ENCODE results near the gene HS3ST5. TPM values are rescaled to one million over a fixed set of nuclear protein-coding genes. Genes with fewer than 3 reads are reported as not detected.
A peak's percentile ranks its signal among the peaks of the same experiment; 100 is the strongest.

HS3ST5 gene, protein sequence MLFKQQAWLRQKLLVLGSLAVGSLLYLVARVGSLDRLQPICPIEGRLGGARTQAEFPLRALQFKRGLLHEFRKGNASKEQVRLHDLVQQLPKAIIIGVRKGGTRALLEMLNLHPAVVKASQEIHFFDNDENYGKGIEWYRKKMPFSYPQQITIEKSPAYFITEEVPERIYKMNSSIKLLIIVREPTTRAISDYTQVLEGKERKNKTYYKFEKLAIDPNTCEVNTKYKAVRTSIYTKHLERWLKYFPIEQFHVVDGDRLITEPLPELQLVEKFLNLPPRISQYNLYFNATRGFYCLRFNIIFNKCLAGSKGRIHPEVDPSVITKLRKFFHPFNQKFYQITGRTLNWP
- total RNA-seq, result 3.7 TPM
- polyA plus RNA-seq, result 1.1 TPM

DNA sequence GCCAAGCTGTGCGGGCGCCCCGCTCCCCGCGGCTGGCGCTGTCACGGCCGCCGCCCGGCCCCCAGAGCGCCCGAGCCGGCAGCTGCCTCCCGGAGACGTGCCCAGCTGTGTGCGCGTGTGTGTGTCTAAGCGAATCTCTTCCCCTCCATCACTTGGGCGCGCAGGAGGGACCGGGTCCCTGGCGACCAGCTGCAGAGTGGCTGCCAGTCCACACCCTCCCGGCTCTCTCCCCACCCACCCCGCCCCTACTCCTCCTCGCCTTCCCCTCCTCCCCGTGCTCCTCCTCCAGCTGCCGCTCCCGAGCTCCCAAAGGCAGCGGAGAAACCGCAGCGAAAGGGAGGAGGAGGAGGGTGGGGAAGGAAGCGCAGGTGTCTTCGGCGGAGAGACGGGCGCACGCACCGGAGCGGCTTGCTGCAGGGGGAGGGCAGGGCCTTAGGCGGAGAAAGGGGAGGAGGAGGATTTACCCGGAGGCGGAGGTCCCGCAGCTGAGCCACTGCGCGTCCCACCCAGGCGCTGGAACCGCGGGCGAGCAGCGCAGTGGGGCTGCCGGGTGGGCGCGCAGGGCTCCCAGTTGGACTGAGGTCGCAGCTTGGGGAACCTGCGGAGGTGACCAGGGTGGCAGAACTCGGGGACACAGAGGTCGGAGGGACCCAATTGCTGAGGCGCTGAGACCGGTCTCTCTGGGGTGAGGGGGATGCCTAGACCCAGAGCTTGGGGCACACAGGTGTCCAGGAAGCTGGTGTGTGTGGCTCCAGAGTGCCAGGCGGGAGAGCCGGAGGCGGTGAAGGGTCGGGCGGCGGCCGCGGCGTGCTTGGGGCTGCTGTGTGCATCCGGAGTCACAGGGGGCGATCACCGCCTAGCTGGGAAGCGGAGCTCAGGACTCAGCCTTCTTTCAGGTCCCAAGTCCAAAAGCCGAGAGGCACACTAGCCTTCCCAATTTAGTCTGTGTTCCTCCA is at the start of gene HS3ST5:
Gene HS3ST5 (minus strand): TSS at position 198 of the 956 bp plus-strand sequence. CDS start 280,178 bp downstream, outside the sequence.
- Histone ChIP-seq H3K27ac (ENCODE audit: low read depth) (no peak within 1 kb of the TSS), H3K4me3 (ENCODE audit: low read depth, low read length) (peak within 1 kb of the TSS; percentile 63), H3K36me3 (ENCODE audit: insufficient read depth) (no peaks in the 10 kb centered on the region), H3K4me1 (ENCODE audit: insufficient read depth) (peaks cover 2% of the 10 kb centered on the region)
- WGBS, result under 1% methylated on average over 73 of the region's 73 CpGs
- DNase-seq (ENCODE audit: extremely low spot score), result no peak

DNA sequence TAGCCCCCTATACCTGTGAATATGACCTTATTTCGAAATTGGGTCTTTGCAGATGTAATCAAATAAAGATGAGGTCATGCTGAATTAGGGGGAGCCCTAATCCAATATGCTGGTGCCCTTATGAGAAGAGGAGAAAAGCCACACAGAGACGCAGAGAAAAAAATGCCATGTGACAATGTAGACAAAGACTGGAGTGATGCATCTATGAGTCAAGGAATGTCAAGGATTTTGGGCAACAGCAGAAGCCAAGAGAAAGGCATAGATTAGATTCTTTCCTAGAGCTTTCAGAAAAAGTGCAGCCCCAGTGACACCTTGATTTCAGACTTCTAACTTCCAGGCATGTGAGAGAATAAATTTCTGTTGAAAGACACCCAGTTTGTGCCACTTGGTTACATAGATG is 47.4 kb upstream of the HS3ST5 start:
- Histone ChIP-seq H3K27ac (ENCODE audit: low read depth) (no peak overlapping the region), H3K4me1 (ENCODE audit: insufficient read depth) (no peaks in the 10 kb centered on the region), H3K36me3 (ENCODE audit: insufficient read depth) (no peaks in the 10 kb centered on the region), H3K4me3 (ENCODE audit: low read depth, low read length) (no peak overlapping the region)
- 69% methylated on average over 2 of the region's 2 CpGs for WGBS
- no peak for DNase-seq (ENCODE audit: extremely low spot score)

DNA sequence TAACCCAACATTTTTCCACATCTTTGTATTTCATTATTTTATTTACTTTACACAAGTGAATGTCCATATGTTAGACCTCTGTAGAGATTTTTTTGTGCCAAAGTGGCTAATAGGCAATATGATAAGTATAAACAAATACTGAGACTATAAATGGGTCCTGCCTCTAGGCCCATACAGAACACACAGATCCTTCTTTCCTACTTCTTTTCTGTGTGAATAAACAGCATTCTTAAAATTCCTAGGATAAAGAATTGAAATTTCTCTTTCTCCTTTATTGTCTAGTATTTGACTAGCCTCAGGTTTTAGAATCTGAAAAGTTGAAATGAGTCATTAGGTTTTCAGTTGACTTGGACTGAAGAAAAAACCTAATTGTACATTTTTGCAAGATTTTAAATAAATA is 46.3 kb upstream of the HS3ST5 start:
- Histone ChIP-seq H3K36me3 (ENCODE audit: insufficient read depth) (no peaks in the 10 kb centered on the region), H3K4me3 (ENCODE audit: low read depth, low read length) (no peak overlapping the region), H3K4me1 (ENCODE audit: insufficient read depth) (no peaks in the 10 kb centered on the region), H3K27ac (ENCODE audit: low read depth) (no peak overlapping the region)
- DNase-seq (ENCODE audit: extremely low spot score), result no peak

DNA sequence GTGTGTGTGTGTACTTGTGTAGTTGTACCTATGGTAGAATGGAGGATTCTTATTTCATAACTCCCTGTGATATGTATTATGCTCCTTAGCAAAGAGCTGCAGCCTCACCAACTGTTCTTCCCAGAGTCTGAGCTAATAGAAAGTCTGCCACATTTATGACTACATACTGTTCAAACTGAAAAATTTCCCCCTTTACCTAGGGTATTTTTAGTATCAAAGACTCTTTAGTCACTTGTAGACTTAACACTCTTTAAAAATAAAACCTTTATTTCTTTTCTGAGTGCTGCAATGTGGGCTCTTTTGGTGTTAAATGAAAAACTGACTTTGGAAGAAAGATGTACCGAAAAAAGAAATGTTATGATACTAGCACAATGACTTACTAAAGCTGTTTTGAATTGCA is 39.6 kb upstream of the HS3ST5 start:
- Histone ChIP-seq H3K27ac (ENCODE audit: low read depth) (no peak overlapping the region), H3K4me1 (ENCODE audit: insufficient read depth) (no peaks in the 10 kb centered on the region), H3K4me3 (ENCODE audit: low read depth, low read length) (no peak overlapping the region), H3K36me3 (ENCODE audit: insufficient read depth) (no peaks in the 10 kb centered on the region)
- DNase-seq (ENCODE audit: extremely low spot score), result no peak
- 72% methylated on average over 1 of the region's 1 CpG for WGBS

DNA sequence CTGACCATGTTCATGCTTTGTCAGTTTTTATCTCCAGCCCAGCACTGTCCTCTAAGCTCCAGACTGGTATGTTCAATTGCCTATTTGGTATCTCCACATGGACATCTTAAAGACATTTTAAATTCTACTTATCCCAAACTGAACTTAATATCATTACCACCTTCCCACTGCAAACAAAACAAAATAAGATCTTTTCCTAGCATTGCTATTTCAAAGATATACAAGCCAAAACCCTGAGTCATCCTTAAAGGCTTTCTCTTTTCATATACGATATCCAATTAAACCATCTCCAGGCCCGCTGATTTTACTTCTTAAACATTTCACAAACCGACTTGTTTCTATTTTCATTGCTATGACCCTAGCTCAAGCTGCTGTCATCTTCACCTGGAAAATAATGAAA is 35.1 kb upstream of the HS3ST5 start:
- 55% methylated on average over 3 of the region's 3 CpGs for WGBS

DNA sequence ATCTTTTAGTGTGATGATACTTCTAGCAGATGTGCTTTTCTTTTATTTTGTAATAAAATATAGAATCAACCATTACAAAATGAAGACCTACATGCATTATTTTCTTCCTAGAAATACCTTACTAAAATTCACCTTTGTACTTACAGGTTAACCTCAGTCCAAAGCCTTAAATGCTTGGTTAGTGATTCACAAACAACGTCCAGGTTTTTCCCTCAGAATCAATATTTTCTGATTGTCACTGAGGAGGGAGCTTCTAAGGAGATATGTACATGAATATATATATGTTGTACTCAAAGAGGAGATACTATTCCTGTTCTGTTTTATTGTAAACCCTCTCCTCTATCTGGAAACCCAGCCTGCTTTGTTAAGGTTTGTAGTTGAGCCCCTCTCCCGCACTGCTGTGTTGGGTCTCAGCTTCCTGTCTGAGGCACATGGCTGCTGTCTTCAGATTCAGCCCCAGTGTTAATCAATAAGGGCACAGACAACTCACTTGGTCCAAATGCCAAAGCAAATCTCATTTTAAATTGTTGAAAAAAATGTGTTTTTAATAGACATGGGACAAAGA is 33.9 kb upstream of the HS3ST5 start:
- DNase-seq (ENCODE audit: extremely low spot score), result no peak
- H3K36me3 ChIP-seq (ENCODE audit: insufficient read depth), result no peaks in the 10 kb centered on the region
- 37% methylated on average over 2 of the region's 2 CpGs for WGBS
- no peaks in the 10 kb centered on the region for H3K4me1 ChIP-seq (ENCODE audit: insufficient read depth)
- no peak overlapping the region for H3K4me3 ChIP-seq (ENCODE audit: low read depth, low read length)
- no peak overlapping the region for H3K27ac ChIP-seq (ENCODE audit: low read depth)

More for the DNA sequence above, 35.1 kb upstream of the HS3ST5 start:
- no peaks in the 10 kb centered on the region for H3K36me3 ChIP-seq (ENCODE audit: insufficient read depth)
- no peak overlapping the region for H3K27ac ChIP-seq (ENCODE audit: low read depth)
- H3K4me1 ChIP-seq (ENCODE audit: insufficient read depth), result no peaks in the 10 kb centered on the region
- no peak for DNase-seq (ENCODE audit: extremely low spot score)
- H3K4me3 ChIP-seq (ENCODE audit: low read depth, low read length), result no peak overlapping the region

DNA sequence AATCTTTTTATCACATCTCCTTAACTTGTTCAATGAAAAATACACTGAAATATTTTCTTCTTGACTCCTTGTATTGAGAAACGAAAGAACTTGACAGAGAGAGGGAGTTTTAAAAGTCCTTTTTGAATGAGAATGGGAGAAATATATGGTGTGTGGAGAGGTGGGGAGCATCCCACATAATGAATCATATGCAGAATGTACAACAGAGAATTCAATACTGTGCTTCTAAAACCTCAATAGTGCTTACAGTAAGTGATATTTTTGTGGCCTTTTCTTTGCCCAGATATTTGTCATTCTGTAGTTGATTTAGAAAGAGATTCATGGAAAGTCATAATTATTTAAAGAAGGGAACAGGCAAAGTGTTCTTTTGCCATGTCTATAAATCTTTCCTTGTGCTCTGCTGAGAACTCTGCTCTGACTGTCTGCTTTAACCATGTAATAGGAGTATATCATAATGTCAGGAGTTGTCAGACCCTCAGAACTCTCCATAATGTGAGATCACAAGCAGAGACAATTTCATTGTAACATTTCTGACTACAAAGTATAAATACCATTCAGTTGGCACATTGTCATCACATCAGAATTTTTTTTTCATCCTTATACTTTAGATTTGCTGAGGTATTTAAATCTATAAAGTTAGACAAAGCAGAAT is 32.8 kb upstream of the HS3ST5 start:
- 54% methylated on average over 1 of the region's 1 CpG for WGBS
- Histone ChIP-seq H3K27ac (ENCODE audit: low read depth) (no peak overlapping the region), H3K4me3 (ENCODE audit: low read depth, low read length) (no peak overlapping the region), H3K36me3 (ENCODE audit: insufficient read depth) (no peaks in the 10 kb centered on the region), H3K4me1 (ENCODE audit: insufficient read depth) (no peaks in the 10 kb centered on the region)
- no peak for DNase-seq (ENCODE audit: extremely low spot score)

DNA sequence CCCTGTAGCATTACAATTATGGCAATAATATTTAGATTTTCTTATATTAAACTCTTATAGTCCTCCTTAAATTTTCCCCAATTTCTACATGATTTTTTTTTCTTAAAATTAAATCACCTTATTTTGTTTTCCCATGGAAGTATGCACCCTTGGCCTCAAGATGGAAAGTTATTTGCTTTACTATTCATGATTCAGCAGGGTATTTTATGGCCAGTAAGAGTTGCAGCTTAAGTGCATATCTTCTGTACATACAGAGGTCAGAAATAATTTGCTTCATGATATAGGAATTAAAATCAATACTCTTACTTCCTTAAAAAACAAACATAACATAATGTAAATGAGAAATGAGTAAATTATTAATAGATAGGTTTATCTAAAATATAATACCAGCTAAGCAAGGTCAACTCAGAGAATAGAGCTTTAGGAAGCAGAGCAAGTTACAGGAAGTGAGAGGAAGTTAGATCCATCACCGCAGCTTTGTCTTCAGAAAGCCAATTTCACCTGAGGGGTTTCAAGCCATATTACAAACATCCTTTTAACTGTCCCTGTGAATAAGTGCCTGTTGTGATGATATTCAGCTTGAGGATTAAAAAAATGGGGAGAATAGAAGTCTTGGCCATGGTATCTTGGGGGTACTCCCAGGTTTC is 24.6 kb upstream of the HS3ST5 start:
- Histone ChIP-seq H3K4me1 (ENCODE audit: insufficient read depth) (no peaks in the 10 kb centered on the region), H3K27ac (ENCODE audit: low read depth) (no peak overlapping the region), H3K4me3 (ENCODE audit: low read depth, low read length) (no peak overlapping the region), H3K36me3 (ENCODE audit: insufficient read depth) (no peaks in the 10 kb centered on the region)
- 81% methylated on average over 1 of the region's 1 CpG for WGBS
- no peak for DNase-seq (ENCODE audit: extremely low spot score)

DNA sequence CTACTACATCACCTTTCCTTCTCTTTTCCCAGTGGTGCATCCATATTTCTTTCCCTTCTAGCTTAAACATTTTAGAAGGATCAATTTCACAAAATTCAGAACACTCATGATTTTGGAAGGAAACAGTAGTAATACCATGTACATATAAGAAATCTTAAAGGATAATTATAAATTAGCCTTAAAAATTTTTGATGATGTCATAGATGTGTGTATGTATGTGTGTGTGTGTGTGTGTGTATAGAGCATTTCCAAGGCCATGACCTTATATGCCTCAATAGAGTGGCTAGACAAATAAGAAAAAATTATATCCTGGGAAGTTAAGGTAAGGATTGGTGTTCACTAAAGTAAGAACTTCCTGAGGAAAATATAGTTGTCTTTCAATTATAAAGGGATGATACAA is 24.1 kb upstream of the HS3ST5 start:
- Histone ChIP-seq H3K36me3 (ENCODE audit: insufficient read depth) (no peaks in the 10 kb centered on the region), H3K4me3 (ENCODE audit: low read depth, low read length) (no peak overlapping the region), H3K4me1 (ENCODE audit: insufficient read depth) (no peaks in the 10 kb centered on the region), H3K27ac (ENCODE audit: low read depth) (no peak overlapping the region)
- no peak for DNase-seq (ENCODE audit: extremely low spot score)

DNA sequence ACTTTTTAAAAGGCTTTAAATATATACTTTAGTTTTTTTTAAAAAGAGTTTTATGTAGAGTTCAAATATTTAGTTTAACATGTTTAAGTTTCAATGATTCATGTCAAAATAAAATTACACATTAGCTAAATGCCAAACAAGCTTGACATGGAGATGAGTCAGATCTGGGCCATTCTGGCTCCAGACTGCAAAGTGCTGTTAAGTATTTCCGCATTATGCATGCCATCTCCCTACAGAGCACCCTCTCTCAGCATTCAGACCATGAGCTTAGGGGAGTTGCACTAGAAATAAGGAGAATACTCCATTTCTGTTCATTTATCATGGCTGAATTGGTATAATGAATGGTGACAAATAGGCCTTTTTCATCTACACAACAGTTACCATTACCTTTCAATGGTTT is 21.5 kb upstream of the HS3ST5 start:
- H3K4me1 ChIP-seq (ENCODE audit: insufficient read depth), result no peaks in the 10 kb centered on the region
- no peak for DNase-seq (ENCODE audit: extremely low spot score)
- H3K27ac ChIP-seq (ENCODE audit: low read depth), result no peak overlapping the region
- no peaks in the 10 kb centered on the region for H3K36me3 ChIP-seq (ENCODE audit: insufficient read depth)
- H3K4me3 ChIP-seq (ENCODE audit: low read depth, low read length), result no peak overlapping the region
- WGBS, result 59% methylated on average over 1 of the region's 1 CpG

DNA sequence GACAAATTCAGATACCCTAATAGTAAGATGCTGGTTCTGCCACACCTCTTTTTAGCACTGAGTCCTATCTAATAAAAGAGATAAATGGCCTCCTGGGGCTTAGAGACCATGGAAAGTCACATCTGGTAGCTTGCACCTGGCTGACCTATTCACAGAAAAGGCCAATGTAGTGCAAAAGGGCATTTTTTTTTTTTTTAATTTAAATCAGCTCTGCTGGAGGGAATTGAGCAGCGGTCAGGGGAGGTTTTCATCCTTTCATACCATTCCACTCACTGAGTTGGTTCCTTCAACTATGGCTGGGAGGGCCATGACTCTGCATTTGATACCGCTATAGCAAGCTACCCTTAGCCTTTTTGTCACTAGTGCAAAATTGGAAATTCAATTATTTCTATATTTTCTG is 20.1 kb upstream of the HS3ST5 start:
- no peaks in the 10 kb centered on the region for H3K36me3 ChIP-seq (ENCODE audit: insufficient read depth)
- H3K4me1 ChIP-seq (ENCODE audit: insufficient read depth), result no peaks in the 10 kb centered on the region
- DNase-seq (ENCODE audit: extremely low spot score), result no peak
- H3K27ac ChIP-seq (ENCODE audit: low read depth), result no peak overlapping the region
- no peak overlapping the region for H3K4me3 ChIP-seq (ENCODE audit: low read depth, low read length)
- WGBS, result 98% methylated on average over 2 of the region's 2 CpGs

DNA sequence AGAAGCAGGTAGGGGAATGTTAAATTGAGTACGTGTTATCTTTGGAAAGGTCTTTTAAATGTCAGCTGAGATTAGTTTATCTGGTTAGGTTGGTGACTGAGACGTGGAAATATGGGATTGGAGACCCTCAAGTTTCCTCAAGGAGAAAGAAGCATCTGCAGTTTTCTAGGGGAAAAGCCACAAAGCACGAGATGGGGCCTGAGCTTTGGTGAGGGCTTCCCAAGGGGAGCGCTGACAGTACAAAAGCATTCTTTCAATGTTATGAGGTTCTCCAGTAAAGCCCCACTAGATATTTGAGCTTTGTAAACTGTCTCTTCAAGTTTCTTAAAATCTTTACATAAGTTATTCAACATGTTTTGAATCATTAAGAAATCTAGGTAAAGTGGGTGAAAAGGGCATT is 19.6 kb upstream of the HS3ST5 start:
- no peak overlapping the region for H3K27ac ChIP-seq (ENCODE audit: low read depth)
- 70% methylated on average over 4 of the region's 4 CpGs for whole genome bisulfite sequencing
- no peak for DNase-seq (ENCODE audit: extremely low spot score)
- H3K4me1 ChIP-seq (ENCODE audit: insufficient read depth), result no peaks in the 10 kb centered on the region
- H3K36me3 ChIP-seq (ENCODE audit: insufficient read depth), result no peaks in the 10 kb centered on the region
- no peak overlapping the region for H3K4me3 ChIP-seq (ENCODE audit: low read depth, low read length)

DNA sequence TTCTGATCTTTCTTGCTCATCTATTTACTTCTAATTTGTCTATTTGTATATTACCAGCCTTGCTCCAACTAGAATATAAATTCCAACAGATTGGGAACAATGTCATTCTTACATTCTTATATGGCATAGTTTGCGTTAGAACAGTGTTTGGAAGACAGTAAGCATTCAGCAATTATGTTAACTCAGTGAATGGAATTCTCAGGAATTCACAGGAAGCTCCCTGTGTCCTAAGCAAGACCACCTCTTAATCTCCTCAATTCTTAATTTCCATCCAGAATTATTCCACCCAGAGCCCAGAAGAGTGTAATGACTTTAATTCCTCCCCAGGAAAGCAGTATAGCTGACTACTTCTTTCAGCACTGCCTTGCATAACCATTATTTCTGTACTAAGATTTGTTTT is 18.2 kb upstream of the HS3ST5 start:
- Histone ChIP-seq H3K36me3 (ENCODE audit: insufficient read depth) (no peaks in the 10 kb centered on the region), H3K4me1 (ENCODE audit: insufficient read depth) (no peaks in the 10 kb centered on the region), H3K4me3 (ENCODE audit: low read depth, low read length) (no peak overlapping the region), H3K27ac (ENCODE audit: low read depth) (no peak overlapping the region)
- no peak for DNase-seq (ENCODE audit: extremely low spot score)
- 69% methylated on average over 1 of the region's 1 CpG for WGBS

All from urinary bladder (tissue), 4 donors.